ENCODE data around the gene C4BPA.

C4BPA gene

GRCh38 chr1:207103892-207104373, at the start of gene C4BPA:
Gene C4BPA, plus strand, starts transcription at chr1:207104233. Its CDS starts 8,793 bp downstream, at chr1:207113026.
- DNase-seq: no peak

GRCh38 chr1:207054491-207054890, 49.5 kb upstream of the C4BPA start:
- DNase-seq: no peak

DNA sequence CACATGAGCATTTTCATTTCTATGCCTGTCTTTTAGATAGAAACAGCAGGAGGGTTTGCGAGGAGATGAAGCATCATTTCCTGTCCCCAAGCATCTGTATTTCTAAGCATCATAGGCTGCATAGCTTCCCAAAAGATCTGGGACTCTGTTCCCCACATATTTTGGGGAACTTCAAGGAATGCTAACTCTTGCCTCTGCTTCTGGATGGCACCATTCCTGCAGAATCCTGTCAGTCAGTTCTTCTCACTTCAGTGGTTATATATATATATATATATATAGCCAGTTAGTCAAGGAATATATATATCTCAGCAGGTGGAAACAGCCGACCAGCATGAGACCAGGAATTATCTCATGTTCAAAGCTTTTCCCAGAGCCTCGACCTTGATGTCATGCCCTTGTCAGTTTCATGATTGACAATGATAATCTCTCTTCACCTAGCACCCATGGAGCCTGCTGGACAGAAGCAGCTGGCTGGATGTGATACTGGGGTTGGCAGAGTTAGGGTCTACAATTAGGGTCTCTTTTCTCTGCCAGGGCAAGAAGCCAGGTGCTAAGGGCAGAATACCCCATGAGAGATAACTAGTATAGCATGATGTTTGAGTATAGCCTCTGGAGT, 48.5 kb upstream of the C4BPA start:
- no peak for DNase-seq

DNA sequence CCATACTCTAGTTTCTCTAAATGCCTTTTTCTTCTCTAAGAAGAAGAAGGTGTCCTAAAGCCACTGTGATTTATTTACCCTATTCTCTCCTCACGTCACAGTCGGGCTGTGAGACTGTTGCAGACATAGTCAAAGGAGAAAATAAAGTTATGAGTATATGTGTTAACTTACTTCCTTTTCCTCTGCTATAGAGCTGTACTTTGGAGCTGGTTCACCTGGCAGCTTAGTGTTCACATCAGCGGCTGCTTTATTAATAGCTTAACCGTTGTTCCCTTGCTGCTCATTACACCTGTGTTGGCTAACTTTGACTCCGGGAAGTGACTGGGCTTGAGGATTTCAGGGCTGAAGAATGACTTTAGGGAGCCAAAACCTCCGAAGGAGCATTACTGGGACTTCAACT, 47.4 kb upstream of the C4BPA start:
- DNase-seq: no peak

DNA sequence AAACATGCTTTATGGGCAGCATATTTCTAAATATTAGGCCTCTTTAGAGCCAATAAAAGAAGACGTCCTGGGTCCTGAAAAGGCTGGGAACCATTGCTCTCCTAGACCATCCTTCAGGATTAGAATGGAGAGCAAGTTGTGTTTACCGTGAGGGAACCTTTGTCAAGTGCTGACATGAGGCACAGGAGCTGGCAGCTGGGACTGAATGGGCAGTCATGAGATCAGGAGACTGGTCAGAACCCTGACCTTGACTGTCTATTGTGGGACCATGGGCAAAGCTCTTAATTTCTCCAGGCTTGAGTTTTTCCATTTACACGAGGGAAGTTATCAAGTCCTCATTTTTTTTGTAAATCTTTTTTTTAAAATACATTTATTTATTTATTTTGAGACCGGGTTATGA, 45.8 kb upstream of the C4BPA start:
- no peak for DNase-seq

DNA sequence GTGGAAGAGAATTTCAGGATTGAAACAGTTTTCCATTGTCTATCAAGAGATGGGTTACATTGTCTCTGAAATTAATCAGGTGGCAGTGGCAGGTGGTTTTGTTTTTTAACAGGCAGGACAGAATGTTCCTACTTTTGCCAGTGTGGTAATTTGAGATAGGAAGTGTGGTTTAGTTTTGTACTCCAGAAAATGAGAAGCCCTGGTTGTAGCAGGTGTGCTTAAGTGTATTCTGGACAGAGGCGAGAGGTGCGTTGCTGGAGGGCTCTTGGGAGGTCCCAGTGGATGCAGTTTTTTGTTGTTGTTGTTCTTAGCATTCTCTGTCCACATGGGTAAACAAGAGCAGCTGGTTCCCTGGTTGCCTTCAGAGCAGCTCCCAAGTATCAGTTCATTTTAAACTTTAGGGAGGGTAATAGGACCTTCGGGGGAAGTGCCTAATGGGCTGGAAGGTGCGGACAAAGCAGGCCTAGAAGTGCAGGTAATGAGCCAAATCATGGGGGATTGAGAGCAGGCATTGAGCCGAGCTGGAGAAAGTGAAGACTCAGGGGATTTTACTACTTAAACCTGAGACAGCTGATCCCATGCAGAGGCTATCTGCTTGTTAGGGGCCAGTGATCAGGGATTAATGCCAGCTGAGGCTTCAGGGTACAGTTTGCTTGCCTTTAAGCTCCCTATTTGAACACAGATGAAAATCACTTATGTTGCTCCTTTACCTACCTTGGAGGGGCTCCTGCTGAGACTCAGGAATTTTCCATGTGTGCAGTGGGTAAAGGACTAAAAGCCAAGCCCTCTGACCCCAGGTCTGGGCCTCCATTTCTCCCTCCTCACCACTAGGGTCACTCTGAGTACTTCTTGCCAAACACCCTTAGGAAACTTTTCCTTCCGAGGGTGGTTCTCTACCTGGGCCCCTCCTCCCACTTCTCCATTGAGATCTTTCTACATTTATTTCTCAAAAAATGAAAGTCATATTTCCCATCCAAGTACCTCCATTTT, 44.9 kb upstream of the C4BPA start:
- peak; percentile 86 for DNase-seq

GRCh38 chr1:207059881-207060280, 44.2 kb upstream of the C4BPA start:
- no peak for DNase-seq

- no peak for DNase-seq
These were observed 43.4 kb upstream of the C4BPA start for GRCh38 chr1:207060596-207060995.

DNA sequence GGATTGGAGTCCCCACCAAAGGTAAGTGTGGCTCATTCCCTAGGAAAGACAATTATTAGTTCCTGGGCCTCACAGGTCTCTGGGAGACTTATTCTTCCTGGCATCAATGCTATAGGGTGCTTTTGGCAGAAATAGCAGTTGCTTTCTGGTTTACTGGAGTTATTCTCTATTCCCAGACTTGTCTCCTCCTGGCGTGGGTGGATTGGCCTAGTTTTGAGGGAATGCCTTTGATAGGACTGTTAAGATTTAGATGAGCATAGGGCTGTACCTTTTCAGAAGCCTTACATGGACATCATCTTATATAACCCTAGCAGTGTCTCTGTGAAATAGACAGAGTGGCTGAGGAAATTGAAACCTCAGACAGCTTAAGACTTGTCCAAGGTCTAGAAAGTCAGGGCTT, 42.0 kb upstream of the C4BPA start:
- no peak for DNase-seq

- no peak for DNase-seq
These were observed 41.0 kb upstream of the C4BPA start for GRCh38 chr1:207063014-207063413.

DNA sequence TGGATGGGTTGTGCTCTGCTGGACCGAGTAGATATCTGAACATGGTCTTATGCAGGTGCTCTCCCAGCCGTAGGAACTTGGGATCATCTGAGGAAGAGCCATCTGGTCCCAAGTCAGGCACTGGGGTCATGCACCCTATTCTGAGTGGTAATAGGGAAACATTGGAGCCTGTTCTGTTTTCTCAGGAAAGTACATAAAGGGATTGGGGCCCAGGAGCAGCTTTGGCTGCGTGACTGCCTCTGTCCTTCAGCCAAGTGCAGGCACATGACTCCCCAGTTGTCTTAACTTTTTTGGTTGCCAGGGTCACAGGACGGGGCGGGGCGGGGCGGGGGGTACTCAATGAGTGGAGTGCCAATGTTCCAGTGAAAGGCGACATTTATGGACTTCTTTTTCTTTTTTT, 39.5 kb upstream of the C4BPA start:
- DNase-seq: no peak

DNA sequence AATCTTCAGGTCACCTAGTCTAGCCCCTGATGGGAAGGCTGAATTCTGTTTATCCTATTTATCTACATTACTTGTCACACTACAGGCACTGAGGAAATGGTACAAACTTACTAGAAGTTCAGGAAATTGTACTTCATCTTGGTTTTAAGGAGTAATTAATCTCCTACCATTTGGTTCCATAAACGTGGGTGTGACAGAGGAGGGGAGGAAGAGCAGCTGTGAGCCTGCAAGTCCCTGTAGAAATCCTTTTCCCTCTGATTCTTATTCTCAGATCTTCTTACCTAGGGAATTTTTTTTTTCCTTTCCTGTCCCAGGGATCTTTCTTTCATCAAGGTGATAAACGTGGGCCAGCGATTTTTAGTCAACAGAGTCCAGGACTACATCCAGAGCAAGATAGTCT, 36.8 kb upstream of the C4BPA start:
- no peak for DNase-seq

GRCh38 chr1:207067665-207068064, 36.4 kb upstream of the C4BPA start:
- DNase-seq: no peak

GRCh38 chr1:207069061-207069460, 35.0 kb upstream of the C4BPA start:
- DNase-seq: no peak

DNA sequence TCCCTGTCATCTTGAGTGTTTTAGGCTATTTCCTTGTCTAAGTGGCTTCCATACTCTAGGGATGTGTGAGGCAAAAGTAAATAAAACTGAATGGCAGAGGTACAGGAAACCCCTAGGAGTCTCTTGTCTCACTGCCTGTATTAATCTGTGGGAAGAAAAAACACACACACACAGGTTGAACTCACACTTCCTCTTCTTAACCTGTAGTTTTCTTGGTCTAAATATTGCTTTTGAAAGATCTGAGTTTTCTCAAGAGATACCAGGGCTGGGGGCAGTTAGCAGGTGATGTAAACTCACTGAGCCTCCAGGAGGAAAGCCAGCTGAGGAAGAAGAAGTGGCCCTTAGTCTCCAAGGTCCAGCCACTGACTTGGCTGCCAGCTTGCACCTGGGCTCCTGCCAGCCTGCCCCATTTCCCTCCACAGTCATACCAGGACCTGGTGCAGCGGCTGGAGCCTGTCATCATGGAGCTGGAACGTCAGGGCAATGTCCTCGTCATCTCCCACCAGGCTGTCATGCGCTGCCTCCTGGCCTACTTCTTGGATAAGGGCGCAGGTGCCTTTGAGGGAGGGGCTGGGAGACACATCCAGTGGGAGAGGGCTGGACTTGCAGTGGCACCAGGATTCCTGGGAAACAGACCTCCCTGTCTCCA, 34.1 kb upstream of the C4BPA start:
- DNase-seq: no peak

DNA sequence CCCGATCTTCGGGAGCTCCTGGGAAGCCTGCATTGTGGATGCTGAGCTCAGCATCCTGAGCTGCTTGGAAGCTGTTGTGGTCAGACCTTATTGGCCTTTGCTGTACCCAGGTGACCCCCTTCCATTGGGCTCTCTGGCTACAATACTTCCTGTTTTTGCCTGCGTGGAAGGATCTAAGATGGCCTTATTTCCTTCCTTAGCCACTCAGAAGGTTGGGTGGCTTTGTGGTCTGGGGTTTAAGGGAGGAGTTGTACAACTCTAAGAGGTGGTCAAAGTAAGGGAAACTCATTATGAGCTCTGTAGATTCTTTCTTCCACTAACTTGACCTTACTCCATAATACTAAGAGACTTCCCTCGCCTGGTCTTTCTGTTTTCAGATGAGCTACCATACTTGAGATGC, 33.2 kb upstream of the C4BPA start:
- no peak for DNase-seq

DNA sequence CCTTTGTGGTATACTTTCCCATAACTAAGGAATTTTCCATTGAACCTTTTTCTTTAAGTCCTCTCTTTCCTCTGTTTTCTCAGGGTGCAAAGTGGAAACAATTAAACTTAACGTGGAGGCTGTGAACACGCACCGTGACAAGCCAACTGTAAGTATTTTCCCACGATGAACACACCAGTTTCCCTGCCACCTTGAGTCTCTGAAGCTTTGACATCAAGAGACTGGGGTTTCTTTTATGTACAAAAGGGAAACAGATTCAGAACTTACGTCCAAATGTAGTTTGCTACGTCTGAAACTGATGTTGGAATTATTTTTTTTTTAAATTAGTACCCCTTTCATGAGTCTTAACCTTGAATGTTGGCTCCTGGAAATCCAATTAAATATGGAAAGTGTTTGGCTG, 32.6 kb upstream of the C4BPA start:
- no peak for DNase-seq

- no peak for DNase-seq
These were observed 31.8 kb upstream of the C4BPA start for GRCh38 chr1:207072233-207072632.

GRCh38 chr1:207073906-207074820, 29.9 kb upstream of the C4BPA start:
- DNase-seq: no peak

GRCh38 chr1:207076181-207076955, 27.7 kb upstream of the C4BPA start:
- no peak for DNase-seq

DNA sequence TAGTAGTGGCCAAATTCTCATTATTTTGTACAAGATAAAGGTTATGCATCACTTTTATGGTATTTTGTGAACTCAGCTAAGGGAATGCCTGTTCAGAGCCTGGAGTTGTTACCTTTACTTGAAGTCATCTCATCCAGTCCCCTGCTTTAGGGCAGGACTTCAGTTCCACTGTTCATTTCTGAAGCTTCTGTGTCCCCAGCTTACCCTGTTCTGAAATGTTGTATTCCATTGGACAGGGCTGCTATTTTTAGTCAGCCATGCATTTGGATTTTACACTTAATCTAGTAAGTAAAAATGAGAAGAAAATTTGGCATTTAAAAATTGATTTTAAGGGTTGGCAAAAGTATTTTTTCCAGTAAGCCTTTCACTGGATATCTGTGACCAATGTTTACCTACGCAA, 27.0 kb upstream of the C4BPA start:
- DNase-seq: no peak
